Measurements from ENCODE around the gene PHLPP1. TPM values are rescaled to one million over a fixed set of nuclear protein-coding genes. Genes with fewer than 3 reads are reported as not detected.

PHLPP1 gene
- total and polyA plus RNA-seq, 8 donors, result 2.9 to 14.7 (median 8.3) TPM

- TF ChIP-seq, protein P1, sequence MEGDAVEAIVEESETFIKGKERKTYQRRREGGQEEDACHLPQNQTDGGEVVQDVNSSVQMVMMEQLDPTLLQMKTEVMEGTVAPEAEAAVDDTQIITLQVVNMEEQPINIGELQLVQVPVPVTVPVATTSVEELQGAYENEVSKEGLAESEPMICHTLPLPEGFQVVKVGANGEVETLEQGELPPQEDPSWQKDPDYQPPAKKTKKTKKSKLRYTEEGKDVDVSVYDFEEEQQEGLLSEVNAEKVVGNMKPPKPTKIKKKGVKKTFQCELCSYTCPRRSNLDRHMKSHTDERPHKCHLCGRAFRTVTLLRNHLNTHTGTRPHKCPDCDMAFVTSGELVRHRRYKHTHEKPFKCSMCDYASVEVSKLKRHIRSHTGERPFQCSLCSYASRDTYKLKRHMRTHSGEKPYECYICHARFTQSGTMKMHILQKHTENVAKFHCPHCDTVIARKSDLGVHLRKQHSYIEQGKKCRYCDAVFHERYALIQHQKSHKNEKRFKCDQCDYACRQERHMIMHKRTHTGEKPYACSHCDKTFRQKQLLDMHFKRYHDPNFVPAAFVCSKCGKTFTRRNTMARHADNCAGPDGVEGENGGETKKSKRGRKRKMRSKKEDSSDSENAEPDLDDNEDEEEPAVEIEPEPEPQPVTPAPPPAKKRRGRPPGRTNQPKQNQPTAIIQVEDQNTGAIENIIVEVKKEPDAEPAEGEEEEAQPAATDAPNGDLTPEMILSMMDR (IDR thresholded peaks at IDR 0.05), result no peak
- no peaks in the 10 kb centered on the region for H3K9me3 ChIP-seq
- no peaks in the 10 kb centered on the region for H3K36me3 ChIP-seq
- DNase-seq (no peak), ATAC-seq (peak in 3 of 4 donors; percentile 39 to 55 (median 49)), FAIRE-seq (no peak)
- WGBS, 2 donors, result 42 to 45% methylated on average over 6 of the region's 6 CpGs
- H3K27ac ChIP-seq, result peak overlapping the region in 1 of 4 donors; percentile 29
- intact Hi-C loops (cut with DNase I), result no loop called here
- H3K4me1 ChIP-seq, result no peaks in the 10 kb centered on the region
- no peak overlapping the region for H3K4me3 ChIP-seq
- H3K27me3 ChIP-seq, result no peaks in the 10 kb centered on the region
Observed at GRCh38 chr18:62939433-62939832, 224.1 kb downstream of the PHLPP1 start.

- no peak for DNase-seq
- FAIRE-seq, result no peak
- peaks cover 0 to under 1% (median 0%) of the 10 kb centered on the region in 3 donors for H3K36me3 ChIP-seq
- no peaks in the 10 kb centered on the region for H3K4me1 ChIP-seq
- TF ChIP-seq, protein P1 (IDR thresholded peaks at IDR 0.05), result no peak
- H3K4me3 ChIP-seq, result no peak overlapping the region
- no peak overlapping the region for H3K27ac ChIP-seq
- H3K27me3 ChIP-seq, result no peaks in the 10 kb centered on the region
- peak in 1 of 4 donors; percentile 13 for ATAC-seq
- no peaks in the 10 kb centered on the region for H3K9me3 ChIP-seq
- intact Hi-C loops (cut with DNase I), result no loop called here
- 85 to 89% methylated on average over 3 of the region's 3 CpGs for WGBS, 2 donors
Observed at GRCh38 chr18:62939926-62940325, 224.6 kb downstream of the PHLPP1 start.

DNA sequence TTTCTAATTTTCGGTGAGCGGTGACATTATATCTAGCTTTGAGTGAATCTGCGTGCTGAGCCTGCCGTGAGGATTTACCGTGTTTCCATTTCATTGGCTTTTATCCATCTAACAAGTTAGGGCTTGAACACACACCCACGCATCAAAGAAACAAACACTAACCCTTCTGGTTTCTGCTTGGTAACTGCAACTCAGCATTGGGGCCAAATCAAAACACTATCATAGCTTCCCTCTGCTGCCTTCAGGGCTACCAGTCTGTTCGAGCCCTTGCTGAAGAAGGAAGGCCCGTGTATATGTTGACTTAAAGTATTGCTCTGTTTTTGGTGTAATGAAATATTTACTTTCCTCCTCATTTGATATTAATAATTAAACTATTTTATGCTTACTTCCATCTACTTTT, 227.2 kb downstream of the PHLPP1 start:
- TF ChIP-seq, protein P1 (IDR thresholded peaks at IDR 0.05), result no peak
- no peak for FAIRE-seq
- intact Hi-C loops (cut with DNase I), result no loop called here
- Histone ChIP-seq H3K27me3 (no peaks in the 10 kb centered on the region), H3K27ac (peak overlapping the region in 2 of 4 donors; percentile 33 to 34), H3K4me3 (no peak overlapping the region), H3K36me3 (peaks cover 0 to 11% (median 0%) of the 10 kb centered on the region in 3 donors), H3K4me1 (no peaks in the 10 kb centered on the region), H3K9me3 (no peaks in the 10 kb centered on the region)
- no peak for DNase-seq
- peak in 3 of 4 donors; percentile 48 to 65 (median 63) for ATAC-seq
- 73 to 75% methylated on average over 8 of the region's 8 CpGs for WGBS, 2 donors

GRCh38 chr18:62944454-62944853, 229.1 kb downstream of the PHLPP1 start:
- H3K4me3 ChIP-seq, result no peak overlapping the region
- ATAC-seq, result no peak
- peaks cover 0 to 11% (median 0%) of the 10 kb centered on the region in 3 donors for H3K36me3 ChIP-seq
- intact Hi-C loops (cut with DNase I), result no loop called here
- FAIRE-seq, result no peak
- DNase-seq, result no peak
- TF ChIP-seq, protein P1 (IDR thresholded peaks at IDR 0.05), result no peak
- no peaks in the 10 kb centered on the region for H3K27me3 ChIP-seq
- H3K4me1 ChIP-seq, result no peaks in the 10 kb centered on the region
- no peak overlapping the region for H3K27ac ChIP-seq
- H3K9me3 ChIP-seq, result no peaks in the 10 kb centered on the region

- TF ChIP-seq, protein P1 (IDR thresholded peaks at IDR 0.05), result no peak
- H3K4me1 ChIP-seq, result no peaks in the 10 kb centered on the region
- no peaks in the 10 kb centered on the region for H3K9me3 ChIP-seq
- peak; percentile 61 for FAIRE-seq
- no peak for DNase-seq
- H3K36me3 ChIP-seq, result peaks cover 0 to 11% (median 0%) of the 10 kb centered on the region in 3 donors
- WGBS, 2 donors, result 97 to 100% methylated on average over 2 of the region's 2 CpGs
- no peak overlapping the region for H3K27ac ChIP-seq
- H3K27me3 ChIP-seq, result no peaks in the 10 kb centered on the region
- no peak overlapping the region for H3K4me3 ChIP-seq
- ATAC-seq, result no peak
- intact Hi-C loops (cut with DNase I), result no loop called here
Observed at GRCh38 chr18:62948788-62949187, 233.4 kb downstream of the PHLPP1 start.
